HCT116 (cell line): Measurements from ENCODE around the gene CCNE1.

Experiments used
- EGR1 ChIP-seq: IDR thresholded peaks from 2 replicates; pipeline ENCODE4 v1.6.1; 2012; ENCODE audit warnings: low read depth
- EZH2phosphoT487 ChIP-seq: fragments of 200-600 bp; IDR thresholded peaks from 2 replicates; pipeline ENCODE4 v1.6.1; 2018; ENCODE audit warnings: antibody characterized with exemption, borderline replicate concordance
- FOSL1 ChIP-seq: IDR thresholded peaks from 2 replicates; pipeline ENCODE4 v1.6.1; 2012; ENCODE audit warnings: low read depth
- MAX ChIP-seq: IDR thresholded peaks from 2 replicates; pipeline ENCODE4 v1.6.1; 2012
- POLR2A ChIP-seq: IDR thresholded peaks from 2 replicates; pipeline ENCODE4 v1.7.0; 2011; ENCODE audit warnings: borderline replicate concordance; ENCODE audit not compliant: insufficient read depth, insufficient read length; ENCODE audit errors: extremely low read depth
- POLR2AphosphoS5 ChIP-seq: IDR thresholded peaks from 2 replicates; pipeline ENCODE4 v1.6.1; 2011; ENCODE audit warnings: mild to moderate bottlenecking, low read depth, low read length, moderate library complexity
- SP1 ChIP-seq: IDR thresholded peaks from 2 replicates; pipeline ENCODE4 v1.6.1; 2012; ENCODE audit warnings: low read depth
- TF ChIP-seq, protein P1 (sequence below), 3 experiments: fragments of 200-600 bp in 1 of 3; sonication (generic) in 1 of 3; IDR thresholded peaks in 2 of 3; conservative IDR thresholded peaks in 1 of 3; 2 replicates each; pipeline ENCODE4 v1.5.1; 2012 to 2017; ENCODE audit warnings: low read depth in 2 of 3, low read length in 2 of 3, antibody characterized with exemption in 1 of 3, borderline replicate concordance in 1 of 3, control low read depth in 1 of 3, mild to moderate bottlenecking in 1 of 3, mixed read lengths in 1 of 3, mixed run types in 1 of 3, moderate library complexity in 1 of 3; ENCODE audit not compliant: insufficient read depth in 1 of 3

DNA sequence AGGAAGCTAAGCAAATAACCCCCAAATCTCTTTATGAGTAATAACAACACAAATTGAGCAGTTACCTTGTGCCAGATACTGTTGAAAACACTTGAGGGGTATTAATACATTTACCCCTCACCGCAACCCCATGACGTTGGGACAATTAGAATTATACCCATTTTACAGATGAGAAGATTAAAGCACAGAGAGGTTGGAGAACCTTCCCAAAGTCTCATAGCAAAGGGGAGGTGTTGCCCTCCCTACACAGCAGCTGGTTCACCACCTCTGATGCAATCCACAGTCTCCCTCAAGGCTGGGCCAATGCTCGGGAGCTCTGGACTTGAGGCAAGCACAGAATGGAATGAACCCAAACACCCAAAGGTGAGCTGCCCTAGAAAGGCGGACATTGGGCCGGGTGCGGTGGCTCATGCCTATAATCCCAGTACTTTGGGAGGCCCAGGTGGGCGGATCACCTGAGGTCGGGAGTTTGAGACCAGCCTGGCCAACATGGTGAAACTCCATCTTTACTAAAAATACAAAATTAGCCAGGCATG is 3.9 kb upstream of the CCNE1 start:
- TF ChIP-seq, protein P1, sequence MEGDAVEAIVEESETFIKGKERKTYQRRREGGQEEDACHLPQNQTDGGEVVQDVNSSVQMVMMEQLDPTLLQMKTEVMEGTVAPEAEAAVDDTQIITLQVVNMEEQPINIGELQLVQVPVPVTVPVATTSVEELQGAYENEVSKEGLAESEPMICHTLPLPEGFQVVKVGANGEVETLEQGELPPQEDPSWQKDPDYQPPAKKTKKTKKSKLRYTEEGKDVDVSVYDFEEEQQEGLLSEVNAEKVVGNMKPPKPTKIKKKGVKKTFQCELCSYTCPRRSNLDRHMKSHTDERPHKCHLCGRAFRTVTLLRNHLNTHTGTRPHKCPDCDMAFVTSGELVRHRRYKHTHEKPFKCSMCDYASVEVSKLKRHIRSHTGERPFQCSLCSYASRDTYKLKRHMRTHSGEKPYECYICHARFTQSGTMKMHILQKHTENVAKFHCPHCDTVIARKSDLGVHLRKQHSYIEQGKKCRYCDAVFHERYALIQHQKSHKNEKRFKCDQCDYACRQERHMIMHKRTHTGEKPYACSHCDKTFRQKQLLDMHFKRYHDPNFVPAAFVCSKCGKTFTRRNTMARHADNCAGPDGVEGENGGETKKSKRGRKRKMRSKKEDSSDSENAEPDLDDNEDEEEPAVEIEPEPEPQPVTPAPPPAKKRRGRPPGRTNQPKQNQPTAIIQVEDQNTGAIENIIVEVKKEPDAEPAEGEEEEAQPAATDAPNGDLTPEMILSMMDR (IDR thresholded peaks at IDR 0.05 in 2 of 3, conservative IDR thresholded peaks at IDR 0.05 in 1 of 3; ENCODE audit: borderline replicate concordance in 1 of 3, insufficient read depth in 1 of 3, low read depth in 2 of 3, low read length in 2 of 3): no peak
- TF ChIP-seq POLR2A (no peak), MAX (no peak), SP1 (no peak), FOSL1 (no peak), EZH2phosphoT487 (no peak), POLR2AphosphoS5 (no peak), EGR1 (no peak)
